SU-DHL-6 (cell line): ENCODE data around the gene STXBP3.

ENCODE experiments used
- H2AFZ ChIP-seq: fragments of 200-600 bp; sonication (generic); 2 replicates; pipeline ENCODE4 v1.6.1; 2014; ENCODE audit warnings: low read depth, mild to moderate bottlenecking, moderate library complexity, mixed read lengths, antibody characterized with exemption, low read length; ENCODE audit not compliant: severe bottlenecking
- H3F3A ChIP-seq: fragments of 200-600 bp; shearing (Covaris generic); 2 replicates; pipeline ENCODE4 v1.6.0; 2016; ENCODE audit warnings: antibody characterized with exemption, mild to moderate bottlenecking; ENCODE audit not compliant: insufficient read depth
- H3K27ac ChIP-seq: fragments of 200-600 bp; sonication (generic); 2 replicates; pipeline ENCODE4 v1.5.1; 2016; ENCODE audit warnings: low read depth, mild to moderate bottlenecking, low read length, moderate library complexity, mixed read lengths
- H3K27me3 ChIP-seq: fragments of 200-600 bp; sonication (generic), shearing (Covaris generic); 2 replicates; pipeline ENCODE4 v1.6.0; 2014; ENCODE audit warnings: mild to moderate bottlenecking, low read length
- H3K36me3 ChIP-seq: fragments of 200-600 bp; sonication (generic); 2 replicates; pipeline ENCODE4 v1.6.1; 2014; ENCODE audit warnings: mild to moderate bottlenecking, low read length, mixed read lengths
- H3K4me2 ChIP-seq: fragments of 300-600, 200-600 bp; shearing (Covaris generic), sonication (generic); 2 replicates; pipeline ENCODE4 v1.6.0; 2014; ENCODE audit warnings: low read length, low read depth, mild to moderate bottlenecking; ENCODE audit not compliant: poor library complexity, severe bottlenecking
- H3K4me3 ChIP-seq: fragments of 200-600 bp; sonication (generic); 2 replicates; pipeline ENCODE4 v1.5.1; 2014; ENCODE audit warnings: antibody characterized with exemption, low read length, mild to moderate bottlenecking, mixed read lengths; ENCODE audit not compliant: insufficient read depth, poor library complexity, severe bottlenecking
- H3K79me2 ChIP-seq: fragments of 200-600 bp; sonication (generic); 2 replicates; pipeline ENCODE4 v1.6.1; 2014; ENCODE audit warnings: mild to moderate bottlenecking, low read length, moderate library complexity; ENCODE audit not compliant: insufficient read depth
- H3K9ac ChIP-seq: fragments of 200-600 bp; sonication (generic); 2 replicates; pipeline ENCODE4 v1.7.0; 2014; ENCODE audit warnings: mild to moderate bottlenecking, low read length
- H3K9me2 ChIP-seq: fragments of 200-600 bp; sonication (generic); replicated peaks from 2 replicates; pipeline ENCODE4 v1.6.1; 2014; ENCODE audit warnings: low read length; ENCODE audit not compliant: insufficient read depth
- H3K9me3 ChIP-seq: fragments of 200-600 bp; sonication (generic); 2 replicates; pipeline ENCODE4 v1.6.1; 2014; ENCODE audit warnings: low read length, mixed read lengths; ENCODE audit not compliant: insufficient read depth
- H4K20me1 ChIP-seq: fragments of 200-600 bp; sonication (generic); 2 replicates; pipeline ENCODE4 v1.6.1; 2014; ENCODE audit warnings: low read depth, mild to moderate bottlenecking, antibody characterized with exemption, low read length, moderate library complexity, mixed read lengths
- EZH2phosphoT487 ChIP-seq: fragments of 200-600 bp; sonication (generic), shearing (Covaris generic); conservative IDR thresholded peaks from 2 replicates; pipeline ENCODE4 v1.6.1; 2018; ENCODE audit warnings: mild to moderate bottlenecking, antibody characterized with exemption, low read length, moderate library complexity, mixed read lengths
- TF ChIP-seq, protein P1 (sequence below): fragments of 200-600 bp; sonication (generic); IDR thresholded peaks from one replicate; pipeline ENCODE4 v1.5.1; 2017; ENCODE audit warnings: antibody characterized with exemption, mild to moderate bottlenecking, low read length, moderate library complexity; ENCODE audit not compliant: insufficient read depth, poor library complexity, severe bottlenecking

Gene STXBP3

DNA sequence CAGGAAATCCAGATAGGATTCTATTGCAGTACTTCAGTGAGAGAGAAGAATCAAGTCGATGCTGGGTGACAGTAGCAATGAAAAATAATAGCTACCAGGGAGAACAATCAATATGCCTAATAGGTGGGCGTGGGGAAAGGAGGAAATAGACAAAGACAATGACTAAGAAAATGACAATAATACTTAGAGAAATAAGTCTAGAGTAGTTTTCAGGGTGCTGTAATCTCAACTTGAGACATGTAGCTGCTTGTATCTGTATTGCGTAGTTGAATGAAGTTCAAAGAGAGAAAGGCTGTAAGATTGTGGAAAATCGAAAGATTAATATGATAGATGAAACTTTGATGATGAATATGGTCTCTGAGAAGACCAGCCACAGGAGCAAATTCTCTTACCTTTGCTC lies 2.6 kb downstream of the STXBP3 start:
- Histone ChIP-seq H3K9me3 (no peaks in the 10 kb centered on the region), H3K27me3 (no peaks in the 10 kb centered on the region), H2AFZ (no peak overlapping the region), H3K4me2 (no peak overlapping the region), H3K27ac (no peak overlapping the region), H3F3A (peaks cover 10% of the 10 kb centered on the region; the same call in 1 of the 2 replicates), H3K36me3 (peaks cover 17% of the 10 kb centered on the region; the same call in 1 of the 2 replicates), H4K20me1 (no peaks in the 10 kb centered on the region), H3K79me2 (peaks cover 24% of the 10 kb centered on the region), H3K9ac (no peak overlapping the region), H3K9me2 (no peaks in the 10 kb centered on the region), H3K4me3 (no peak overlapping the region)
- TF ChIP-seq, protein P1, sequence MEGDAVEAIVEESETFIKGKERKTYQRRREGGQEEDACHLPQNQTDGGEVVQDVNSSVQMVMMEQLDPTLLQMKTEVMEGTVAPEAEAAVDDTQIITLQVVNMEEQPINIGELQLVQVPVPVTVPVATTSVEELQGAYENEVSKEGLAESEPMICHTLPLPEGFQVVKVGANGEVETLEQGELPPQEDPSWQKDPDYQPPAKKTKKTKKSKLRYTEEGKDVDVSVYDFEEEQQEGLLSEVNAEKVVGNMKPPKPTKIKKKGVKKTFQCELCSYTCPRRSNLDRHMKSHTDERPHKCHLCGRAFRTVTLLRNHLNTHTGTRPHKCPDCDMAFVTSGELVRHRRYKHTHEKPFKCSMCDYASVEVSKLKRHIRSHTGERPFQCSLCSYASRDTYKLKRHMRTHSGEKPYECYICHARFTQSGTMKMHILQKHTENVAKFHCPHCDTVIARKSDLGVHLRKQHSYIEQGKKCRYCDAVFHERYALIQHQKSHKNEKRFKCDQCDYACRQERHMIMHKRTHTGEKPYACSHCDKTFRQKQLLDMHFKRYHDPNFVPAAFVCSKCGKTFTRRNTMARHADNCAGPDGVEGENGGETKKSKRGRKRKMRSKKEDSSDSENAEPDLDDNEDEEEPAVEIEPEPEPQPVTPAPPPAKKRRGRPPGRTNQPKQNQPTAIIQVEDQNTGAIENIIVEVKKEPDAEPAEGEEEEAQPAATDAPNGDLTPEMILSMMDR: no peak
- TF ChIP-seq EZH2phosphoT487: no peak

DNA sequence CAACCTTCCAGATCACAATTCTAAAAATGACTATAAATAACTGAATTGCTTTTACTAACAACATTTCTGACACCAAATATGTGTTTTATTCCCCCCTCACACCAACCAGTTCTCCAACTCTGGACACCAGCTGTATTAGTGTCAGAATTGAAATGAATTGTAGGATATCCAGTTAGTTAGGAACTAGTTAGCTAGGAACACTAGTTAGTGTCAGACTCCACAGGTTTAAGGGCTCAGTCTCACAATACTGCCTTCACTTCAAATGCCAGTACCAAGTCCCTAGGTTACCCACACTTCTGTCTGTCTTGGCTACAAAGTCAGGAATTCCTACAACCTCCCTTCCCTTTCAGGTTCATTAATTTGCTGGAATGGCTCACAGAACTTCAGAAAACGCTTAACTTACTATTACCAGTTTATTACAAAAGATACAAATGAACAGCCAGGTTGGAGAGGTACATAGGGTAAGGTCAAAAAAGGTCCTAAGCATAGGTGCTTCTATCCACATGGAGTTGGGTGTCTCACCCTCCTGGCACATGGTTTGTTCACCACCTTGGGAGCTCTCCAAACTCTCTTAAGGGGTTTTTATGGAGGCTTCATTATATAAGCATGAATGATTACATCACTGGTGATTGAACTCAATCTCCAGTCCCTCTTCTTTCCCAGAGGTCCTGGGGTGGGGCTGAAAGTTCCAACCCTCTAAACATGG lies 4.2 kb downstream of the STXBP3 start:
- Histone ChIP-seq H3K79me2 (peaks cover 24% of the 10 kb centered on the region), H3K27me3 (no peaks in the 10 kb centered on the region), H3K4me3 (no peak overlapping the region), H2AFZ (no peak overlapping the region), H3K9me3 (no peaks in the 10 kb centered on the region), H3K36me3 (peaks cover 26% of the 10 kb centered on the region; the same call in 1 of the 2 replicates), H3K9ac (no peak overlapping the region), H3F3A (peaks cover 10% of the 10 kb centered on the region; the same call in 1 of the 2 replicates), H3K4me2 (no peak overlapping the region), H3K27ac (no peak overlapping the region), H3K9me2 (no peaks in the 10 kb centered on the region), H4K20me1 (no peaks in the 10 kb centered on the region)
- TF ChIP-seq EZH2phosphoT487: no peak
- TF ChIP-seq, protein P1: no peak

DNA sequence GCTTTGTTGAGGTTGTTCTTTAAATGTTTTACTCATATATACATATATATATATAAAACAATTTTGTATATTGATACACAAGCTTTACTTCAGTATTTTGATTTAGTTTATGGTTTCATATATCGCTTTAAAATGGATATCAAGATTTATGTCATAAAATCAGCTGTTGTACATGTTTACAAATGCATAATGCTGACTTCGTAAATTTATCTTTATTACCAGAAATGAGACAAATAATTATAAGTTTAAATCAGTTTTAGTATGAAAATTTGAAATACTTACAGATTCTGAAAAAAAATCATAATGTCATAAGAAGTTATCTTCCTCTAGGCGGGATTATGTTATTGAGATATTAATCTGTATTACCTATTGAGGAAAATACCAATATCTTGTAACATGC lies 6.9 kb downstream of the STXBP3 start:
- no peak for TF ChIP-seq EZH2phosphoT487
- H3K79me2 ChIP-seq: peaks cover 12% of the 10 kb centered on the region
- H2AFZ ChIP-seq: no peak overlapping the region
- H3K27me3 ChIP-seq: no peaks in the 10 kb centered on the region
- peaks cover 6% of the 10 kb centered on the region; the same call in 1 of the 2 replicates for H3F3A ChIP-seq
- H3K9ac ChIP-seq: no peak overlapping the region
- H3K4me3 ChIP-seq: no peak overlapping the region
- H4K20me1 ChIP-seq: no peaks in the 10 kb centered on the region
- no peaks in the 10 kb centered on the region for H3K9me2 ChIP-seq
- no peak overlapping the region for H3K4me2 ChIP-seq
- no peaks in the 10 kb centered on the region for H3K9me3 ChIP-seq
- no peak overlapping the region for H3K27ac ChIP-seq
- peaks cover 44% of the 10 kb centered on the region; the same call in 1 of the 2 replicates for H3K36me3 ChIP-seq

DNA sequence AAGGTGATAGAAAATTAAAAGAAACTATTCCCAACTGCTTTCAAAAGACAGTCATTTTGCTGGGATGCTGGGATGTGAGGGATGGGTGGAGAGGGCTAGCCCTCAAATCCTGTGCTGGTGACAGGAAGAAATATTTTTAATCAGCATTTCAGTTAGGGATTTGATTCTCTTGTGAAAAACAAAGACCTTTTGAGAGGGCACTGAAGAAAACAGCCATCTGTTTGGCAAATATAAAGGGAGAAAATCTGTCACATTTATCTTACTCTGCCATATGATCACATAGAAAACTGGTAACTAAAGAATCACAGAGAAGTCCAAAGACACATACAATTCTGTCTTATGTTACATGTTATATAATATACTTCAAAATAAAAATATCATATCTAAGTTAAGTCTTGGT lies 12.3 kb downstream of the STXBP3 start:
- no peaks in the 10 kb centered on the region for H3K79me2 ChIP-seq
- H3K4me2 ChIP-seq: no peak overlapping the region
- H3F3A ChIP-seq: peaks cover 8% of the 10 kb centered on the region; the same call in 1 of the 2 replicates
- H3K9me2 ChIP-seq: no peaks in the 10 kb centered on the region
- no peak overlapping the region for H3K4me3 ChIP-seq
- H3K27me3 ChIP-seq: no peaks in the 10 kb centered on the region
- H4K20me1 ChIP-seq: no peaks in the 10 kb centered on the region
- TF ChIP-seq, protein P1: no peak
- no peak for TF ChIP-seq EZH2phosphoT487
- no peaks in the 10 kb centered on the region for H3K9me3 ChIP-seq
- H3K9ac ChIP-seq: no peak overlapping the region
- no peak overlapping the region for H3K27ac ChIP-seq
- no peak overlapping the region for H2AFZ ChIP-seq
- peaks cover 52% of the 10 kb centered on the region; the same call in 1 of the 2 replicates for H3K36me3 ChIP-seq
